ENCODE measurements around the gene GTF2A2.
A peak's percentile ranks its signal among the peaks of the same experiment; 100 is the strongest.

The GTF2A2 gene

DNA sequence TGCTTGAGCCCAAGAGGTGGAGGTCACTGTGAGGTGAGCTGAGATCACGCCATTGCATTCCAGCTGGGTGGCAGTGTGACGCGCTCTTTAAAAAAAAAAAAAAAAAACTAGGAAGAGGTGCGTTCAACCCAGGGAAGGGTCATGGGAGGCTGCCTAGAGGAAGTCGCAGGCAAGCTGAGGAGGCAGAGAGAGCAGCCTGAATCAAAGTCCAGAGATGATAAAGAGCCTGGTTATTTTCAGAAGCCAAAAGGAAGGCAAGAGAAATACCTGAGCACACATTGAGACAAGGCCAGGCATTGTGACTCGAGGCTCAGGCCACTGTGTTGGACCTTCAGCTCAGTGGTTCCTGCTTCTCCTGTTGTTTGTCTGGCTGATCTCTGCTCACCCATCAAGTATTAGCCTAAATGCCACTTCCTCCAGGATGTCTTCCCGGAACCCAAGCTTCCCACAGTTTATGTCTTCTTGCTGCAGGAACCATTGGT, 61.8 kb downstream of the GTF2A2 start:
- peaks cover 10% of the 10 kb centered on the region for H3K4me1 Mint-ChIP-seq
- no peak for DNase-seq (ENCODE audit: low spot score in 2 of 2)
- no peaks in the 10 kb centered on the region for H3K9me3 Mint-ChIP-seq
- no peak overlapping the region for H3K4me3 Mint-ChIP-seq
- no peak overlapping the region for H3K27ac Mint-ChIP-seq
- H3K36me3 Mint-ChIP-seq: no peaks in the 10 kb centered on the region
- ATAC-seq: no peak

GRCh38 chr15:59594991-59595390, 62.3 kb downstream of the GTF2A2 start:
- Mint-ChIP-seq H3K27ac (no peak overlapping the region), H3K4me1 (peaks cover 15% of the 10 kb centered on the region), H3K36me3 (no peaks in the 10 kb centered on the region), H3K9me3 (no peaks in the 10 kb centered on the region), H3K4me3 (no peak overlapping the region)
- ATAC-seq (no peak), DNase-seq (ENCODE audit: low spot score in 2 of 2) (no peak)

- DNase-seq (ENCODE audit: low spot score in 2 of 2): no peak
- no peak for ATAC-seq
- H3K4me1 Mint-ChIP-seq: peaks cover 20% of the 10 kb centered on the region
- no peaks in the 10 kb centered on the region for H3K9me3 Mint-ChIP-seq
- H3K36me3 Mint-ChIP-seq: no peaks in the 10 kb centered on the region
- H3K27ac Mint-ChIP-seq: no peak overlapping the region
- no peak overlapping the region for H3K4me3 Mint-ChIP-seq
Measured at GRCh38 chr15:59594493-59594942, 62.8 kb downstream of the GTF2A2 start.

- H3K36me3 Mint-ChIP-seq: no peaks in the 10 kb centered on the region
- no peak overlapping the region for H3K27ac Mint-ChIP-seq
- ATAC-seq (no peak), DNase-seq (ENCODE audit: low spot score in 2 of 2) (no peak)
- peaks cover 20% of the 10 kb centered on the region for H3K4me1 Mint-ChIP-seq
- H3K9me3 Mint-ChIP-seq: no peaks in the 10 kb centered on the region
- H3K4me3 Mint-ChIP-seq: no peak overlapping the region
Measured at GRCh38 chr15:59591356-59591755, 66.0 kb downstream of the GTF2A2 start.

DNA sequence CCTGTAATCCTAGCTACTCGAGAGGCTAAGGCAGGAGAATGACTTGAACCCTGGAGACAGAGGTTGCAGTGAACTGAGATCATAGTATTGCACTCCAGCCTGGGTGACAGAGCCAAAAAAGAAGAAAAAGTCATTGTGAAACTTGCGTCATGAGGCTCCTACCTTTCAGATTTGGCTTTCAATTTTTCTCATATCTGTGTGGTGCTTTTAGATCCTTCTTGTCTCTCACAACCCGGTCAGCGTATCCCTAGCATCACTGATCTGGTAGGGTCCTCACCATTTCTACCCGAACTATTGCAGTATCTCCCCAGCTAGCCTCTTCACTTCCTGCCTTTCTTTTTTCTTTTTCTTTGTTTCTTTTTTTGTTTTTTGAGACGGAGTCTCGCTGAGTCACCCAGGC, 67.3 kb downstream of the GTF2A2 start:
- ATAC-seq: peak; percentile 90
- no peaks in the 10 kb centered on the region for H3K36me3 Mint-ChIP-seq
- H3K9me3 Mint-ChIP-seq: no peaks in the 10 kb centered on the region
- peak overlapping the region; percentile 40 for H3K27ac Mint-ChIP-seq
- H3K4me1 Mint-ChIP-seq: peaks cover 20% of the 10 kb centered on the region
- peak in 1 of 2 donors; percentile 56 for DNase-seq (ENCODE audit: low spot score in 2 of 2)
- peak overlapping the region; percentile 45 for H3K4me3 Mint-ChIP-seq
